ENCODE measurements around the gene TMEM131.

Gene TMEM131

GRCh38 chr2:97736608-97737330 is 259.0 kb downstream of the TMEM131 start:
- no peak for TF ChIP-seq CTCF (IDR thresholded peaks at IDR 0.05)
- Histone ChIP-seq H3K4me3 (no peak overlapping the region), H3K9me3 (no peaks in the 10 kb centered on the region), H3K4me1 (no peaks in the 10 kb centered on the region), H3K27ac (no peak overlapping the region), H3K36me3 (no peaks in the 10 kb centered on the region), H3K27me3 (peaks cover 0 to 19% of the 10 kb centered on the region in 2 donors)
- intact Hi-C loops (cut with DNase I; ENCODE audit: low total_unique reads) = no loop called here
- DNase-seq = peak in 1 of 2 donors; percentile 58

GRCh38 chr2:97736185-97736584 is 259.6 kb downstream of the TMEM131 start:
- DNase-seq = no peak
- Histone ChIP-seq H3K27ac (no peak overlapping the region), H3K4me1 (no peaks in the 10 kb centered on the region), H3K36me3 (no peaks in the 10 kb centered on the region), H3K4me3 (no peak overlapping the region), H3K9me3 (no peaks in the 10 kb centered on the region), H3K27me3 (peaks cover 0 to 19% of the 10 kb centered on the region in 2 donors)
- intact Hi-C loops (cut with DNase I; ENCODE audit: low total_unique reads) = no loop called here
- no peak for TF ChIP-seq CTCF (IDR thresholded peaks at IDR 0.05)

GRCh38 chr2:97735161-97735561 is 260.6 kb downstream of the TMEM131 start:
- Histone ChIP-seq H3K4me3 (no peak overlapping the region), H3K27me3 (peaks cover 0 to 19% of the 10 kb centered on the region in 2 donors), H3K27ac (no peak overlapping the region), H3K4me1 (no peaks in the 10 kb centered on the region), H3K36me3 (no peaks in the 10 kb centered on the region), H3K9me3 (peaks cover 0 to 7% (median 0%) of the 10 kb centered on the region in 3 donors)
- intact Hi-C loops (cut with DNase I; ENCODE audit: low total_unique reads) = no loop called here
- peak in 1 of 2 donors; percentile 60 for DNase-seq
- TF ChIP-seq CTCF (IDR thresholded peaks at IDR 0.05) = no peak

- no peaks in the 10 kb centered on the region for H3K4me1 ChIP-seq
- DNase-seq = peak in 1 of 2 donors; percentile 53
- no peak for TF ChIP-seq CTCF (IDR thresholded peaks at IDR 0.05)
- H3K27ac ChIP-seq = no peak overlapping the region
- no peak overlapping the region for H3K4me3 ChIP-seq
- peaks cover 0 to 10% (median 0%) of the 10 kb centered on the region in 3 donors for H3K9me3 ChIP-seq
- H3K36me3 ChIP-seq = no peaks in the 10 kb centered on the region
- intact Hi-C loops (cut with DNase I; ENCODE audit: low total_unique reads) = no loop called here
- peaks cover 0 to 18% of the 10 kb centered on the region in 2 donors for H3K27me3 ChIP-seq
Observed at GRCh38 chr2:97734061-97735051, 261.4 kb downstream of the TMEM131 start.

- Histone ChIP-seq H3K4me1 (no peaks in the 10 kb centered on the region), H3K27me3 (peaks cover 0 to 9% of the 10 kb centered on the region in 2 donors), H3K4me3 (no peak overlapping the region), H3K27ac (no peak overlapping the region), H3K36me3 (no peaks in the 10 kb centered on the region), H3K9me3 (peaks cover 0 to 10% (median 0%) of the 10 kb centered on the region in 3 donors)
- no peak for DNase-seq
- intact Hi-C loops (cut with DNase I; ENCODE audit: low total_unique reads) = no loop called here
- TF ChIP-seq CTCF (IDR thresholded peaks at IDR 0.05) = no peak
Observed at GRCh38 chr2:97733341-97734035, 262.3 kb downstream of the TMEM131 start.

Measured in tibial artery (tissue), 4 donors.